Activated CD8-positive, alpha-beta memory T cell treated with anti-CD3 and anti-CD28 coated beads, Interleukin-2, amount 50 U/mL, for 48 hours (primary cell): Measurements from ENCODE around the gene KLHL1.

ENCODE experiments used
- DNase-seq: peaks from one replicate; pipeline ENCODE4 v3.0.0-alpha.2; 2020

Gene KLHL1

GRCh38 chr13:70014337-70014736 lies 93.9 kb downstream of the KLHL1 start:
- no peak for DNase-seq

GRCh38 chr13:69999875-70000274 lies 108.4 kb downstream of the KLHL1 start:
- DNase-seq, result no peak

GRCh38 chr13:69997061-69997460 lies 111.2 kb downstream of the KLHL1 start:
- DNase-seq, result no peak

GRCh38 chr13:69980799-69981198 lies 127.5 kb downstream of the KLHL1 start:
- DNase-seq, result no peak

- DNase-seq, result no peak
These were observed 132.8 kb downstream of the KLHL1 start for GRCh38 chr13:69975496-69975895.

- DNase-seq, result no peak
These were observed 137.7 kb downstream of the KLHL1 start for GRCh38 chr13:69970520-69970919.

GRCh38 chr13:69959046-69959445 lies 149.2 kb downstream of the KLHL1 start:
- no peak for DNase-seq

GRCh38 chr13:69956839-69957238 lies 151.4 kb downstream of the KLHL1 start:
- DNase-seq, result no peak

- DNase-seq, result no peak
These were observed 151.9 kb downstream of the KLHL1 start for GRCh38 chr13:69956349-69956748.

- DNase-seq, result no peak
These were observed 153.0 kb downstream of the KLHL1 start for GRCh38 chr13:69955271-69955670.

GRCh38 chr13:69951412-69951811 lies 156.8 kb downstream of the KLHL1 start:
- DNase-seq, result no peak

GRCh38 chr13:69950160-69950559 lies 158.1 kb downstream of the KLHL1 start:
- DNase-seq, result no peak

- no peak for DNase-seq
These were observed 160.2 kb downstream of the KLHL1 start for GRCh38 chr13:69948016-69948415.

GRCh38 chr13:69947582-69947981 lies 160.7 kb downstream of the KLHL1 start:
- no peak for DNase-seq

- no peak for DNase-seq
These were observed 161.7 kb downstream of the KLHL1 start for GRCh38 chr13:69946511-69946910.

- DNase-seq, result no peak
These were observed 173.2 kb downstream of the KLHL1 start for GRCh38 chr13:69935043-69935442.

GRCh38 chr13:69928262-69928661 lies 180.0 kb downstream of the KLHL1 start:
- DNase-seq, result no peak

GRCh38 chr13:69921156-69921555 lies 187.1 kb downstream of the KLHL1 start:
- DNase-seq, result no peak

GRCh38 chr13:69912630-69913029 lies 195.6 kb downstream of the KLHL1 start:
- DNase-seq, result no peak

- DNase-seq, result no peak
These were observed 197.5 kb downstream of the KLHL1 start for GRCh38 chr13:69910800-69911199.

- DNase-seq, result no peak
These were observed 203.5 kb downstream of the KLHL1 start for GRCh38 chr13:69904784-69905183.

- DNase-seq, result no peak
These were observed 205.2 kb downstream of the KLHL1 start for GRCh38 chr13:69903081-69903480.

GRCh38 chr13:69882451-69882850 lies 225.8 kb downstream of the KLHL1 start:
- DNase-seq, result no peak

- DNase-seq, result no peak
These were observed 228.3 kb downstream of the KLHL1 start for GRCh38 chr13:69879936-69880335.

- no peak for DNase-seq
These were observed 235.8 kb downstream of the KLHL1 start for GRCh38 chr13:69872321-69873047.
